ENCODE results near the gene ANAPC4. TPM values are rescaled to one million over a fixed set of nuclear protein-coding genes. Genes with fewer than 3 reads are reported as not detected.

Gene ANAPC4
- total and polyA plus RNA-seq, 2 of the 13 experiments (the other 11 are each of a cell fraction or from before 2014, with no cell fraction given), result 14.5 to 30.2 TPM

DNA sequence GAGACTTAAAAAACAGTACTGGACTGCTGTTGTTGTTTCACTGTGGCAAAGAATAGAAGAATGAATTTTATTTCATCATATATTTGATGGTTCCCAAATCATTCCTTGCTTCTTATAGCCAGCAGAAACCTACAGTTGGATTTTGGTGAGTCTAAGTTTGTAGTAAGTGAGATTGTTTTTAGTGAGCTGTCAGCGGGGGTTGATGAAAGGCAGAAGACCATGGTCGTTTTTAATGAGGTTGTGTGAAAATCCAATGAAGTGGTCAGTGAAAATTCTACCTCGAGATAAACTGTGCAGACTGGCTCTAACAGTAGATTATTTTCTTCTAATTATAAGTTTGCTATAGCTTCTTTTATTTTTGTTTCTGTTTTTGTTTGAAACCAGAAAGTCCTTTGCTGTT lies 36.2 kb downstream of the ANAPC4 start (continued):
- TF ChIP-seq, protein P1, sequence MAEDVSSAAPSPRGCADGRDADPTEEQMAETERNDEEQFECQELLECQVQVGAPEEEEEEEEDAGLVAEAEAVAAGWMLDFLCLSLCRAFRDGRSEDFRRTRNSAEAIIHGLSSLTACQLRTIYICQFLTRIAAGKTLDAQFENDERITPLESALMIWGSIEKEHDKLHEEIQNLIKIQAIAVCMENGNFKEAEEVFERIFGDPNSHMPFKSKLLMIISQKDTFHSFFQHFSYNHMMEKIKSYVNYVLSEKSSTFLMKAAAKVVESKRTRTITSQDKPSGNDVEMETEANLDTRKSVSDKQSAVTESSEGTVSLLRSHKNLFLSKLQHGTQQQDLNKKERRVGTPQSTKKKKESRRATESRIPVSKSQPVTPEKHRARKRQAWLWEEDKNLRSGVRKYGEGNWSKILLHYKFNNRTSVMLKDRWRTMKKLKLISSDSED (CRISPR knock-in tag; IDR thresholded peaks at IDR 0.05), result no peak
- TF ChIP-seq, protein P2, sequence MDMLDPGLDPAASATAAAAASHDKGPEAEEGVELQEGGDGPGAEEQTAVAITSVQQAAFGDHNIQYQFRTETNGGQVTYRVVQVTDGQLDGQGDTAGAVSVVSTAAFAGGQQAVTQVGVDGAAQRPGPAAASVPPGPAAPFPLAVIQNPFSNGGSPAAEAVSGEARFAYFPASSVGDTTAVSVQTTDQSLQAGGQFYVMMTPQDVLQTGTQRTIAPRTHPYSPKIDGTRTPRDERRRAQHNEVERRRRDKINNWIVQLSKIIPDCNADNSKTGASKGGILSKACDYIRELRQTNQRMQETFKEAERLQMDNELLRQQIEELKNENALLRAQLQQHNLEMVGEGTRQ (IDR thresholded peaks at IDR 0.05; ENCODE audit: low read depth, low read length), result no peak
- TF ChIP-seq, protein P2 (CRISPR knock-in tag; IDR thresholded peaks at IDR 0.05; ENCODE audit: borderline replicate concordance), result no peak
- TF ChIP-seq AKAP8 (CRISPR knock-in tag; IDR thresholded peaks at IDR 0.05) (no peak), ZNF225 (CRISPR knock-in tag; IDR thresholded peaks at IDR 0.05) (no peak), ZNF839 (CRISPR knock-in tag; IDR thresholded peaks at IDR 0.05; ENCODE audit: borderline replicate concordance) (no peak)

DNA sequence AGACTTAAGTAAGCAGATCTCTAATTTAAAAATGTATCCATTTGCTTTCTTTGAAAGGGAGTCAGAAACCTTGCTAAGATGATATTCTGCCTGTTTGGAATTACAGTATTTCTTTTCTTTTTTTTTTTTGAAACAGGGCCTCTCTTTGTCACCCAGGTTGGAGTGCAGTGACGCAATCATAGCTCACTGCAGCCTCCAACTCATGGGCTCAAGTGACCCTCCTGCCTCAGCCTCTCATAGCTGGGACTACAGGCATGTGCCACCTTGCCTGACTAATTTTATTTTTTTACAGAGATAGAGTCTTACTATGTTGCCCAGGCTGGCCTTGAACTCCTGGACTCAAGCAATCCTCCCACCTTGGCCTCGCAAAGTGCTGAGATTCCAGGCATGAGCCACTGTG lies 40.0 kb downstream of the ANAPC4 start:
- Histone ChIP-seq H3K4me1 (ENCODE audit: insufficient read depth, low read length) (no peaks in the 10 kb centered on the region), H3K4me2 (ENCODE audit: low read depth, low read length) (no peak overlapping the region), H3K36me3 (replicated peaks in 1 of 2; ENCODE audit: control insufficient read depth in 1 of 2, insufficient read depth in 2 of 2, low read length in 2 of 2) (peaks cover 6 to 29% of the 10 kb centered on the region in 2 experiments; a peak in 4 of 5 replicates), H3K27ac (ENCODE audit: extremely low read length, insufficient read depth, low read length) (no peak overlapping the region), H4K20me1 (ENCODE audit: insufficient read depth, low read length) (no peaks in the 10 kb centered on the region), H3K4me3 (replicated peaks in 1 of 3; ENCODE audit: insufficient read depth in 1 of 3, low read depth in 2 of 3, low read length in 3 of 3) (no peak overlapping the region), H2AFZ (ENCODE audit: low read length) (no peak overlapping the region), H3K27me3 (ENCODE audit: control insufficient read depth in 1 of 2, insufficient read depth in 2 of 2, low read length in 2 of 2) (no peaks in the 10 kb centered on the region), H3K9ac (ENCODE audit: insufficient read depth, low read depth, low read length) (no peak overlapping the region), H3K9me3 (ENCODE audit: low read length) (no peaks in the 10 kb centered on the region), H3K79me2 (ENCODE audit: insufficient read depth, low read length) (no peaks in the 10 kb centered on the region)
- no peak for ATAC-seq
- TF ChIP-seq CEBPB (IDR thresholded peaks at IDR 0.05; ENCODE audit: borderline replicate concordance, low read depth, low read length), result peak; percentile 60
- no peak for TF ChIP-seq ZSCAN31 (CRISPR knock-in tag; IDR thresholded peaks at IDR 0.05; ENCODE audit: low read depth)
- TF ChIP-seq, protein P3, sequence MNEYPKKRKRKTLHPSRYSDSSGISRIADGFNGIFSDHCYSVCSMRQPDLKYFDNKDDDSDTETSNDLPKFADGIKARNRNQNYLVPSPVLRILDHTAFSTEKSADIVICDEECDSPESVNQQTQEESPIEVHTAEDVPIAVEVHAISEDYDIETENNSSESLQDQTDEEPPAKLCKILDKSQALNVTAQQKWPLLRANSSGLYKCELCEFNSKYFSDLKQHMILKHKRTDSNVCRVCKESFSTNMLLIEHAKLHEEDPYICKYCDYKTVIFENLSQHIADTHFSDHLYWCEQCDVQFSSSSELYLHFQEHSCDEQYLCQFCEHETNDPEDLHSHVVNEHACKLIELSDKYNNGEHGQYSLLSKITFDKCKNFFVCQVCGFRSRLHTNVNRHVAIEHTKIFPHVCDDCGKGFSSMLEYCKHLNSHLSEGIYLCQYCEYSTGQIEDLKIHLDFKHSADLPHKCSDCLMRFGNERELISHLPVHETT (CRISPR knock-in tag; conservative IDR thresholded peaks at IDR 0.05), result no peak
- TF ChIP-seq, protein P4, sequence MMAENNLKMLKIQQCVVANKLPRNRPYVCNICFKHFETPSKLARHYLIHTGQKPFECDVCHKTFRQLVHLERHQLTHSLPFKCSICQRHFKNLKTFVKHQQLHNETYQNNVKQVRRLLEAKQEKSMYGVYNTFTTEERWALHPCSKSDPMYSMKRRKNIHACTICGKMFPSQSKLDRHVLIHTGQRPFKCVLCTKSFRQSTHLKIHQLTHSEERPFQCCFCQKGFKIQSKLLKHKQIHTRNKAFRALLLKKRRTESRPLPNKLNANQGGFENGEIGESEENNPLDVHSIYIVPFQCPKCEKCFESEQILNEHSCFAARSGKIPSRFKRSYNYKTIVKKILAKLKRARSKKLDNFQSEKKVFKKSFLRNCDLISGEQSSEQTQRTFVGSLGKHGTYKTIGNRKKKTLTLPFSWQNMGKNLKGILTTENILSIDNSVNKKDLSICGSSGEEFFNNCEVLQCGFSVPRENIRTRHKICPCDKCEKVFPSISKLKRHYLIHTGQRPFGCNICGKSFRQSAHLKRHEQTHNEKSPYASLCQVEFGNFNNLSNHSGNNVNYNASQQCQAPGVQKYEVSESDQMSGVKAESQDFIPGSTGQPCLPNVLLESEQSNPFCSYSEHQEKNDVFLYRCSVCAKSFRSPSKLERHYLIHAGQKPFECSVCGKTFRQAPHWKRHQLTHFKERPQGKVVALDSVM (CRISPR knock-in tag; IDR thresholded peaks at IDR 0.05), result peak; percentile 84; the same call in 1 of the 2 replicates
- no TSS peak for BruUV-seq (replicated peaks)
- no peak for FAIRE-seq
- WGBS (ENCODE audit: low lambda C conversion rate), result 92% methylated on average over 2 of the region's 2 CpGs
- intact Hi-C loops (cut with micrococcal nuclease; ENCODE audit: unreplicated experiment), result no loop called here
- ChIA-PET POLR2A (no interaction called here), CTCF (ENCODE audit: low intra/inter-chr PET ratio, low total read pairs) (no interaction called here)
- DNase-seq (ENCODE audit: low spot score), result no peak
- in situ Hi-C loops (cut with HindIII; ENCODE audit: extremely low pct_ligation_motif_present, low pct_unique_long_range_greater_than_20kb), result no loop called here
